ENCODE measurements around the gene DYRK1B. TPM values are rescaled to one million over a fixed set of nuclear protein-coding genes. Genes with fewer than 3 reads are reported as not detected.

Gene DYRK1B
- polyA plus RNA-seq, 4 donors: 20.5 to 38.7 (median 32.5) TPM

- DNase-seq (ENCODE audit: low read depth in 4 of 4, low spot score in 3 of 4): no peak
These were observed 1.4 kb downstream of the DYRK1B start for GRCh38 chr19:39832341-39833083.

GRCh38 chr19:39831679-39832078, 2.3 kb downstream of the DYRK1B start:
- no peak for DNase-seq (ENCODE audit: low read depth in 4 of 4, low spot score in 3 of 4)

GRCh38 chr19:39830847-39831246, 3.1 kb downstream of the DYRK1B start:
- DNase-seq (ENCODE audit: low read depth in 4 of 4, low spot score in 3 of 4): no peak

GRCh38 chr19:39830406-39830805, 3.6 kb downstream of the DYRK1B start:
- DNase-seq (ENCODE audit: low read depth in 4 of 4, low spot score in 3 of 4): no peak

GRCh38 chr19:39829702-39830275, 4.2 kb downstream of the DYRK1B start:
- no peak for DNase-seq (ENCODE audit: low read depth in 4 of 4, low spot score in 3 of 4)

- no peak for DNase-seq (ENCODE audit: low read depth in 4 of 4, low spot score in 3 of 4)
These were observed 5.3 kb downstream of the DYRK1B start for GRCh38 chr19:39828654-39829032.

- DNase-seq (ENCODE audit: low read depth in 4 of 4, low spot score in 3 of 4): no peak
These were observed 5.8 kb downstream of the DYRK1B start for GRCh38 chr19:39828015-39828653.

GRCh38 chr19:39827216-39827615, 6.7 kb downstream of the DYRK1B start:
- no peak for DNase-seq (ENCODE audit: low read depth in 4 of 4, low spot score in 3 of 4)

- DNase-seq (ENCODE audit: low read depth in 4 of 4, low spot score in 3 of 4): no peak
These were observed 7.5 kb downstream of the DYRK1B start for GRCh38 chr19:39826311-39826945.

GRCh38 chr19:39825531-39826076, 8.4 kb downstream of the DYRK1B start:
- no peak for DNase-seq (ENCODE audit: low read depth in 4 of 4, low spot score in 3 of 4)

GRCh38 chr19:39825093-39825463, 8.9 kb downstream of the DYRK1B start:
- DNase-seq (ENCODE audit: low read depth in 4 of 4, low spot score in 3 of 4): no peak

GRCh38 chr19:39824143-39825092, 9.5 kb downstream of the DYRK1B start:
- DNase-seq (ENCODE audit: low read depth in 4 of 4, low spot score in 3 of 4): peak; percentile 75 to 91 (median 82)

GRCh38 chr19:39823686-39824085, 10.3 kb downstream of the DYRK1B start:
- no peak for DNase-seq (ENCODE audit: low read depth in 4 of 4, low spot score in 3 of 4)

GRCh38 chr19:39820696-39821095, 13.3 kb downstream of the DYRK1B start:
- DNase-seq (ENCODE audit: low read depth in 4 of 4, low spot score in 3 of 4): no peak

GRCh38 chr19:39819786-39820185, 14.2 kb downstream of the DYRK1B start:
- DNase-seq (ENCODE audit: low read depth in 4 of 4, low spot score in 3 of 4): no peak

GRCh38 chr19:39818626-39819097, 15.3 kb downstream of the DYRK1B start:
- DNase-seq (ENCODE audit: low read depth in 4 of 4, low spot score in 3 of 4): no peak

- DNase-seq (ENCODE audit: low read depth in 4 of 4, low spot score in 3 of 4): no peak
These were observed 15.9 kb downstream of the DYRK1B start for GRCh38 chr19:39817888-39818561.

GRCh38 chr19:39816287-39817048, 17.5 kb downstream of the DYRK1B start:
- no peak for DNase-seq (ENCODE audit: low read depth in 4 of 4, low spot score in 3 of 4)

GRCh38 chr19:39814595-39814994, 19.4 kb downstream of the DYRK1B start:
- no peak for DNase-seq (ENCODE audit: low read depth in 4 of 4, low spot score in 3 of 4)
